ENCODE data around the gene NKD2.
"Not testable (repeated sequence)": the region's sequence is repeated elsewhere in the genome, so short reads cannot be mapped to it uniquely, and the experiment has no call there.

GRCh38 chr5:972575-972974 lies 36.0 kb upstream of the NKD2 start:
- not testable (repeated sequence) for TF ChIP-seq CTCF (IDR thresholded peaks at IDR 0.05; ENCODE audit: low read length); EZH2 (IDR thresholded peaks at IDR 0.05; ENCODE audit: borderline replicate concordance, low read length)

All from OCI-LY1 (cell line).